ENCODE data around the gene GRIK1.

- TF ChIP-seq CTCF (conservative IDR thresholded peaks at IDR 0.05), result no peak
- no peak for TF ChIP-seq EZH2 (IDR thresholded peaks at IDR 0.05; ENCODE audit: low read depth)
These were observed 12.1 kb upstream of the GRIK1 start for GRCh38 chr21:29951911-29952310.

Data from PC-9 (cell line).